GDM1 (cell line): ENCODE measurements around the gene COL4A3.
"Not testable (repeated sequence)": the region's sequence is repeated elsewhere in the genome, so short reads cannot be mapped to it uniquely, and the experiment has no call there.

ENCODE experiments used
- DNase-seq: peaks from one replicate; lab custom pipeline; 2025; lab: John Stamatoyannopoulos, UW

Gene COL4A3

GRCh38 chr2:227206406-227206805, 42.0 kb downstream of the COL4A3 start:
- no peak for DNase-seq

- DNase-seq = no peak
These were observed 43.1 kb downstream of the COL4A3 start for GRCh38 chr2:227207573-227207972.

- DNase-seq = no peak
These were observed 50.2 kb downstream of the COL4A3 start for GRCh38 chr2:227214622-227215041.

- no peak for DNase-seq
These were observed 55.1 kb downstream of the COL4A3 start for GRCh38 chr2:227219312-227220105.

- no peak for DNase-seq
These were observed 56.7 kb downstream of the COL4A3 start for GRCh38 chr2:227221120-227221519.

GRCh38 chr2:227222292-227222691, 57.9 kb downstream of the COL4A3 start:
- no peak for DNase-seq

- DNase-seq = not testable (repeated sequence)
These were observed 61.2 kb downstream of the COL4A3 start for GRCh38 chr2:227225641-227226040.

- DNase-seq = no peak
These were observed 63.7 kb downstream of the COL4A3 start for GRCh38 chr2:227228061-227228667.

GRCh38 chr2:227230151-227230550, 65.7 kb downstream of the COL4A3 start:
- no peak for DNase-seq

- DNase-seq = no peak
These were observed 70.0 kb downstream of the COL4A3 start for GRCh38 chr2:227234429-227234828.

GRCh38 chr2:227237786-227238185, 73.4 kb downstream of the COL4A3 start:
- DNase-seq = no peak

- peak; percentile 2 for DNase-seq
These were observed 74.1 kb downstream of the COL4A3 start for GRCh38 chr2:227238238-227239237.

GRCh38 chr2:227241005-227241404, 76.6 kb downstream of the COL4A3 start:
- DNase-seq = no peak

- DNase-seq = no peak
These were observed 84.5 kb downstream of the COL4A3 start for GRCh38 chr2:227248876-227249275.

- DNase-seq = no peak
These were observed 88.4 kb downstream of the COL4A3 start for GRCh38 chr2:227252831-227253230.

GRCh38 chr2:227256605-227257004, 92.2 kb downstream of the COL4A3 start:
- DNase-seq = no peak

GRCh38 chr2:227257820-227258219, 93.4 kb downstream of the COL4A3 start:
- DNase-seq = no peak

- DNase-seq = no peak
These were observed 95.6 kb downstream of the COL4A3 start for GRCh38 chr2:227260041-227260440.

GRCh38 chr2:227267410-227268115, 103.1 kb downstream of the COL4A3 start:
- no peak for DNase-seq

GRCh38 chr2:227280895-227281294, 116.5 kb downstream of the COL4A3 start:
- no peak for DNase-seq

GRCh38 chr2:227285741-227286236, 121.4 kb downstream of the COL4A3 start:
- DNase-seq = no peak

GRCh38 chr2:227287771-227288170, 123.3 kb downstream of the COL4A3 start:
- DNase-seq = no peak
